GM12864 (cell line): Measurements from ENCODE around the gene RNF144A.

Experiments used
- DNase-seq: peaks from one replicate; pipeline ENCODE4 v3.0.0-alpha.2; 2011; ENCODE audit warnings: low read depth
- H3K4me3 ChIP-seq: 2 replicates; pipeline ENCODE4 v1.5.1; 2011; ENCODE audit warnings: mild to moderate bottlenecking, low read depth, low read length, control low read depth
- TF ChIP-seq, protein P1 (sequence below): IDR thresholded peaks from 2 replicates; pipeline ENCODE4 v1.5.1; 2011; ENCODE audit warnings: low read depth, mild to moderate bottlenecking, moderate library complexity, low read length, control low read depth, inconsistent platforms; ENCODE audit errors: missing control alignments

Gene RNF144A

GRCh38 chr2:7033136-7033960 lies 116.1 kb downstream of the RNF144A start:
- no peak for DNase-seq
- TF ChIP-seq, protein P1, sequence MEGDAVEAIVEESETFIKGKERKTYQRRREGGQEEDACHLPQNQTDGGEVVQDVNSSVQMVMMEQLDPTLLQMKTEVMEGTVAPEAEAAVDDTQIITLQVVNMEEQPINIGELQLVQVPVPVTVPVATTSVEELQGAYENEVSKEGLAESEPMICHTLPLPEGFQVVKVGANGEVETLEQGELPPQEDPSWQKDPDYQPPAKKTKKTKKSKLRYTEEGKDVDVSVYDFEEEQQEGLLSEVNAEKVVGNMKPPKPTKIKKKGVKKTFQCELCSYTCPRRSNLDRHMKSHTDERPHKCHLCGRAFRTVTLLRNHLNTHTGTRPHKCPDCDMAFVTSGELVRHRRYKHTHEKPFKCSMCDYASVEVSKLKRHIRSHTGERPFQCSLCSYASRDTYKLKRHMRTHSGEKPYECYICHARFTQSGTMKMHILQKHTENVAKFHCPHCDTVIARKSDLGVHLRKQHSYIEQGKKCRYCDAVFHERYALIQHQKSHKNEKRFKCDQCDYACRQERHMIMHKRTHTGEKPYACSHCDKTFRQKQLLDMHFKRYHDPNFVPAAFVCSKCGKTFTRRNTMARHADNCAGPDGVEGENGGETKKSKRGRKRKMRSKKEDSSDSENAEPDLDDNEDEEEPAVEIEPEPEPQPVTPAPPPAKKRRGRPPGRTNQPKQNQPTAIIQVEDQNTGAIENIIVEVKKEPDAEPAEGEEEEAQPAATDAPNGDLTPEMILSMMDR, result no peak
- no peak overlapping the region for H3K4me3 ChIP-seq

GRCh38 chr2:7034303-7034702 lies 117.1 kb downstream of the RNF144A start:
- TF ChIP-seq, protein P1, result no peak
- no peak for DNase-seq
- no peak overlapping the region for H3K4me3 ChIP-seq

- H3K4me3 ChIP-seq, result no peak overlapping the region
- TF ChIP-seq, protein P1, result no peak
- no peak for DNase-seq
Measured at GRCh38 chr2:7035884-7036283, 118.7 kb downstream of the RNF144A start.

GRCh38 chr2:7037340-7038333 lies 120.4 kb downstream of the RNF144A start:
- TF ChIP-seq, protein P1, result peak; percentile 88
- no peak for DNase-seq
- H3K4me3 ChIP-seq, result no peak overlapping the region

GRCh38 chr2:7040547-7040946 lies 123.3 kb downstream of the RNF144A start:
- no peak for DNase-seq
- TF ChIP-seq, protein P1, result no peak
- H3K4me3 ChIP-seq, result no peak overlapping the region

- H3K4me3 ChIP-seq, result no peak overlapping the region
- no peak for DNase-seq
- TF ChIP-seq, protein P1, result no peak
Measured at GRCh38 chr2:7041421-7041820, 124.2 kb downstream of the RNF144A start.
